ENCODE results near the gene HSPB9.
A peak's percentile ranks its signal among the peaks of the same experiment; 100 is the strongest.
"Not testable (repeated sequence)": the region's sequence is repeated elsewhere in the genome, so short reads cannot be mapped to it uniquely, and the experiment has no call there.

HSPB9 gene

GRCh38 chr17:42120161-42120769 is 2.3 kb upstream of the HSPB9 start:
- no peak for DNase-seq (ENCODE audit: low read depth in 2 of 2)

GRCh38 chr17:42120770-42121769 is 1.5 kb upstream of the HSPB9 start, which contains the start of gene KAT2A:
Gene KAT2A, minus strand, starts transcription at chr17:42121367. Its CDS starts 63 bp downstream, at chr17:42121304.
- peak in 1 of 2 donors; percentile 56 for DNase-seq (ENCODE audit: low read depth in 2 of 2)

- DNase-seq (ENCODE audit: low read depth in 2 of 2), result no peak
These were observed 1.7 kb downstream of the HSPB9 start for GRCh38 chr17:42124256-42124655.

GRCh38 chr17:42125565-42125964 is 3.0 kb downstream of the HSPB9 start:
- DNase-seq (ENCODE audit: low read depth in 2 of 2), result no peak

GRCh38 chr17:42126836-42127235 is 4.2 kb downstream of the HSPB9 start:
- no peak for DNase-seq (ENCODE audit: low read depth in 2 of 2)

GRCh38 chr17:42127414-42127813 is 4.8 kb downstream of the HSPB9 start:
- DNase-seq (ENCODE audit: low read depth in 2 of 2), result no peak

- DNase-seq (ENCODE audit: low read depth in 2 of 2), result no peak
These were observed 6.7 kb downstream of the HSPB9 start for GRCh38 chr17:42129109-42129837.

GRCh38 chr17:42130310-42130936 is 7.8 kb downstream of the HSPB9 start:
- DNase-seq (ENCODE audit: low read depth in 2 of 2), result no peak

- DNase-seq (ENCODE audit: low read depth in 2 of 2), result no peak
These were observed 8.6 kb downstream of the HSPB9 start for GRCh38 chr17:42131232-42131631.

- no peak for DNase-seq (ENCODE audit: low read depth in 2 of 2)
These were observed 9.4 kb downstream of the HSPB9 start for GRCh38 chr17:42131981-42132432.

- no peak for DNase-seq (ENCODE audit: low read depth in 2 of 2)
These were observed 10.3 kb downstream of the HSPB9 start for GRCh38 chr17:42132941-42133340.

- no peak for DNase-seq (ENCODE audit: low read depth in 2 of 2)
These were observed 10.9 kb downstream of the HSPB9 start for GRCh38 chr17:42133461-42134041.

GRCh38 chr17:42135151-42135550 is 12.5 kb downstream of the HSPB9 start:
- DNase-seq (ENCODE audit: low read depth in 2 of 2), result no peak

GRCh38 chr17:42135664-42136653 is 13.4 kb downstream of the HSPB9 start:
- no peak for DNase-seq (ENCODE audit: low read depth in 2 of 2)

- DNase-seq (ENCODE audit: low read depth in 2 of 2), result no peak
These were observed 14.0 kb downstream of the HSPB9 start for GRCh38 chr17:42136654-42137051.

- DNase-seq (ENCODE audit: low read depth in 2 of 2), result no peak
These were observed 16.3 kb downstream of the HSPB9 start for GRCh38 chr17:42138749-42139492.

GRCh38 chr17:42140690-42141089 is 18.1 kb downstream of the HSPB9 start:
- DNase-seq (ENCODE audit: low read depth in 2 of 2), result not testable (repeated sequence)

GRCh38 chr17:42141382-42141781 is 18.8 kb downstream of the HSPB9 start:
- no peak for DNase-seq (ENCODE audit: low read depth in 2 of 2)

GRCh38 chr17:42142371-42142896 is 19.8 kb downstream of the HSPB9 start:
- DNase-seq (ENCODE audit: low read depth in 2 of 2), result no peak
